IPS-18c (cell line): ENCODE results near the gene CABCOCO1.

Experiments
- H3K4me3 ChIP-seq: 2 replicates; pipeline ENCODE4 v1.7.0; 2013; ENCODE audit warnings: low read depth, mild to moderate bottlenecking, low read length, moderate library complexity; ENCODE audit not compliant: insufficient read depth
- H3K9me3 ChIP-seq: one replicate; pipeline ENCODE4 v1.6.1; 2013; ENCODE audit warnings: mild to moderate bottlenecking, low read length, moderate library complexity; ENCODE audit not compliant: control insufficient read depth, insufficient read depth

The CABCOCO1 gene

DNA sequence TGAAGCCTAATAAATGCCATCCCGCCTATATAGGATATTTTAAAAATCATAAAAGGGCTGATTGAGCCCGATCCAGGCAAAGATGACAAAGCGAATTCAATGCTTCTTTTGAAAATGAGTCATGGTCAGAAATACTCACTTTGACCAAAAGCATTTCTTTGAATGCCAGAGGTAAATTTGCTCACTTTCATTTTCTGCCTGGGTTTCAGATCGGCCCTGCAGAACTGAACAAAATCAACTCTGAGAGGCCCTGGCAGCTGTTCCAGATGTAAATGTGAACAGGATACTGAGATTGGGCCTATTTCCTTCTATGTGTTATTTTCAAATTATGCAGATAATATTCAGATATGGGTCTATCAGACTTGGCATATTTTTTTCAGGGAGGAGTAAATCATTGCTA lies 124.0 kb downstream of the CABCOCO1 start:
- H3K9me3 ChIP-seq: no peaks in the 10 kb centered on the region
- no peak overlapping the region for H3K4me3 ChIP-seq

- Histone ChIP-seq H3K9me3 (no peaks in the 10 kb centered on the region), H3K4me3 (no peak overlapping the region)
Measured at GRCh38 chr10:61787170-61787569, 124.4 kb downstream of the CABCOCO1 start.

- Histone ChIP-seq H3K9me3 (no peaks in the 10 kb centered on the region), H3K4me3 (no peak overlapping the region)
Measured at GRCh38 chr10:61789031-61789430, 126.3 kb downstream of the CABCOCO1 start.

GRCh38 chr10:61791216-61791615 lies 128.5 kb downstream of the CABCOCO1 start:
- no peak overlapping the region for H3K4me3 ChIP-seq

GRCh38 chr10:61792097-61792716 lies 129.5 kb downstream of the CABCOCO1 start:
- H3K4me3 ChIP-seq: no peak overlapping the region

More at GRCh38 chr10:61791216-61791615, 128.5 kb downstream of the CABCOCO1 start:
- H3K9me3 ChIP-seq: no peaks in the 10 kb centered on the region

GRCh38 chr10:61792921-61793320 lies 130.2 kb downstream of the CABCOCO1 start:
- Histone ChIP-seq H3K9me3 (no peaks in the 10 kb centered on the region), H3K4me3 (no peak overlapping the region)

More at GRCh38 chr10:61792097-61792716, 129.5 kb downstream of the CABCOCO1 start:
- no peaks in the 10 kb centered on the region for H3K9me3 ChIP-seq

DNA sequence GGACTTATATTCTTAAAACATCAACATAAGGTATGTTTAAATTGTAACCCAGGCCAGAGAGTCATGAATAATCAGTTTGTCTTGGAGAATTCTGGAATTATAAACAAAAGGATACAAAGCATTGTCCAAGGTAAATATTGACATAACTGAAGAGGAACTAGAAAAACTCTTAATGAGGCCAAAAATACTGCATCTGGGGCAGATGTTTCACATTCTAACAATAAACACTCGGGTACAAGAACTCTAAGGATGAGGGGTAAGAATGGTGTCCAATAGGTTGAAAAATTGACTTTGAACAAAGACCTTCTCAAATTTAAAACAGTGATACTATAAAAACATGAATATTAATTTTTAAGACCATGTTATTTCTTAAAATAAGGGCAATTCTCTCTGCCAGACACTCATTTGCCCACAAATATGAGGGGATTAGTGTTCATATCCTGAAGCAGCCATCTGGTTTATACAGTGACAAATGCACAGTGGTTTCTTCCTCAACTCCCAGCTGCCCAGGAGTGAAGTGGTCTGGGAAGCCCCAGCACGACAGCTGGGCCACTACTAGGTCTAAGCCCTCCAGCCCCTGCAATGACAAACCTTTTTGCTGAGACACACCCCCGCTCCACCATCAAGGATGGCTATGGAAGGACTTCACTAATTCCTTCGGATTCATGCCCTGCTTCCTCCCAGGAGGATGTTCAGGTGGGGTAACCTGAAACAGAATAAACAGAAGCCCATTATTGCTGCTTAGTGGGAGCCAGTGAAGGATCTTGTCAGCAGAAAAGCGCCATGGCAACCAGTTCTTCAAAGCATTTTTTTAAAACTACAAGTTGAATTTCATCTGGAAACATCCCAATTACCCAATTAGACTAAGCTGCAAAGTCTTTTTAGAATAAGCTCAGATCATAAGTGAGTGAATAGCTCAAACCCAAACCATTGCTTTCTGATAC lies 131.3 kb downstream of the CABCOCO1 start:
- H3K9me3 ChIP-seq: no peaks in the 10 kb centered on the region
- H3K4me3 ChIP-seq: no peak overlapping the region

GRCh38 chr10:61795147-61795546 lies 132.4 kb downstream of the CABCOCO1 start:
- no peaks in the 10 kb centered on the region for H3K9me3 ChIP-seq

DNA sequence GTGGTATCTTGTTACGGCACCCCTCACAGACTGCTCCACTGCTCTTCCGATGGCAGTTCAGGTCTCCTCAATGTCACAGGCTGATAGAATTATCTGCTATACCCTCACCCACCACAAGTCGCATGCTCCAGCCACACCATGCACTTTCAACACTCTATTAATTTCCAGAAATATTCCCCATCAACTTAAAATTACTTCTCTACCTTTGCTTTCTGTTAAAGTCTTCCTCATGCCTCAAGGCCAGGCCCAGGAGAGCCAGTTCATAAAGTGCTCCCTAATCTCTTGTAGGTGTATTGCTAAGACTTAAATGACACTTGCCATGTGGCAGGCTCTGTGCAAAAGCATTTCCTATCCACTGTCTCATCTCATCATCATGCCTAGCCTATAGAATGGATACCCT lies 132.8 kb downstream of the CABCOCO1 start:
- no peaks in the 10 kb centered on the region for H3K9me3 ChIP-seq
- H3K4me3 ChIP-seq: no peak overlapping the region

More at GRCh38 chr10:61795147-61795546, 132.4 kb downstream of the CABCOCO1 start:
- H3K4me3 ChIP-seq: no peak overlapping the region

DNA sequence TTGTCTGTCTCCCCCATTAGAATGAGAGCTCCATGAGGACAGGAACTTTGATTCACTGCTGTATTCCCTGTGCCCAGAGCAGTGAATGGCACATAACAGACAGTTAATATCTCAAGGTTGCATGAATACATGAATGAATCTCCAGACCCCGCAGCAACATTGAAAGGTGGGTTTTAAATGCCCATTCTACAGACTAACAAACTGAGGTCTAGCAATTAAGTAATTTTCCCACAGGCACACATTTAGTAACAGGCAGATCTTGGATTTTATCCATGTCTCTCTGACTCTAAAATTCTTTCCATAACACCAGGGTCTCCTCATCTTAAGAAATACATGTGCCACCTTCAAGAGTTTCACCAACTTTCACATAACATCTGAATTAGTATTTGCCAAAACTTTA lies 134.1 kb downstream of the CABCOCO1 start:
- H3K9me3 ChIP-seq: no peaks in the 10 kb centered on the region
- no peak overlapping the region for H3K4me3 ChIP-seq

GRCh38 chr10:61797304-61798153 lies 134.8 kb downstream of the CABCOCO1 start:
- Histone ChIP-seq H3K4me3 (no peak overlapping the region), H3K9me3 (no peaks in the 10 kb centered on the region)

DNA sequence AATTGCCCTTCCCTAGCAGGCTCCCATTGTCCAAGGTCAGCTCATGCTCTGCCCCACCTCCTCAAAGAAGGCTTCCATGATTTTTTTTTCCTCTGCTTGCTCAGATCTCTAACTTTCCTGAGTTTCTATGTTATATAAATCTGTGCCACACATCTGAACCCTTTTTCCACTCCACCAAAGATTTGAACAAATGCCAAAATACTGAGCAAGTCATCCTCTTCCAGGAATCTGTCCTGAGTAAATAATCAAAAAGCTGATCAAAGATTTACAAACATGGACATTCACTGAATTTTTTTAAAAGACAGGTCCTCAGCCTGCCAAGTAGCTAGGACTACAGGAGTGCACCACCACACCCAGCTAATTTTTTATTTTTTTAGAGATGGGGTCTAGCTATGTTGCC lies 136.0 kb downstream of the CABCOCO1 start:
- no peak overlapping the region for H3K4me3 ChIP-seq
- no peaks in the 10 kb centered on the region for H3K9me3 ChIP-seq

GRCh38 chr10:61801484-61801883 lies 138.8 kb downstream of the CABCOCO1 start:
- H3K9me3 ChIP-seq: no peaks in the 10 kb centered on the region
- no peak overlapping the region for H3K4me3 ChIP-seq

- no peaks in the 10 kb centered on the region for H3K9me3 ChIP-seq
- no peak overlapping the region for H3K4me3 ChIP-seq
Measured at GRCh38 chr10:61803269-61803668, 140.5 kb downstream of the CABCOCO1 start.

DNA sequence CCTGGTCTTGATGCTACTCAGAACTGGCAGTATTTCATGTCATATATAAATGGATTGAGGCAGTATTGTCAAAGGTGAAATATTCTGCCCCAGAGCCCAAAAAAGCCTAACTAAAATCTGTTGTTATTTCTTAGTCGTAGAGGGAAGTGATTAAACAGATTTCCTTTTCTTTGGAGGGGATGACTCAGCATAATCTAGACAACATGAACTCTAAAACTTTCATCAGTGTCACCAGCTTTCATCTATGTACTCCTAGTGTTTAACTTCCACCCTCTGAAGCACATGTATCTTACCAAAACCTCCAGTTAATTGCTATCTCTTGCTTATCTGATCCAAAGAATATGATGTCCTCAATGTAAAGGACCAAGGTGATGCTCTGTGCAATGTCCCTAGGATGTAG lies 141.7 kb downstream of the CABCOCO1 start:
- Histone ChIP-seq H3K4me3 (no peak overlapping the region), H3K9me3 (no peaks in the 10 kb centered on the region)

DNA sequence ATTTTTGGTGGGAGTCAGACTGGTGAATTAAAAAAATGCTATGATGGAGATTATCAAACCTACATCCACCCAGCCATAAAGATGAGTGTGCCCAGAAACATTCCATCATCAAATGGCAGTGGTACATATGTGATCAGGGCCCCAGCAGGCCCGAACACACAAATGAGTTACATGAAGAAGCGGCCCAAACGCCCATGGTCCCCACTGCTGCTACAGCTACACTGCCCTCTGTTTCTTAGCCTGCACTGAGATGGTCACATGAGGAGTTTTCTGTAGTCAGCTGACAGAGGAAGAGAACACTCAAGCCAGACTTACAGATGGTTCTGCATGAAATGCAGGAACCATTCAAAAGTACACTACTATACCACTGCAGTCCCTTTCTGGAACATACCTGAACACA lies 142.4 kb downstream of the CABCOCO1 start:
- H3K9me3 ChIP-seq: no peaks in the 10 kb centered on the region
- no peak overlapping the region for H3K4me3 ChIP-seq

DNA sequence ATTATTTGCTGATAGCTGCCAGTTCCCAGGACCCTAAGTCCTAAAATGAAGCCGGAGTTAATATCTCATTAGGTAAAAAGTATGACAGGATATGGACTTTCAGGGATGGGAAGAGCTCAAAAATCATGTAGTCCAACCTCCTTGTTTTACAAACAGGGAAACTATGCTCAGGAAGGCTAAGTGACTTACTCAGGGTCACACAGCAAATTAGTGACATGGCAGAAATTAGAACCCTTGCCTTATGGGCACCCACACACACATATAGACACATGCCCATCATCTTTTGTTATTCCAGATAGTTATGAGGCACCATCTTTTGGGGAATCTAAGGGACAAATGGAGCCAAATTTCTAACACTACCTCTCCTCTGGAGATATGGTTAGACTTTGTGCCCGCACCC lies 147.5 kb downstream of the CABCOCO1 start:
- Histone ChIP-seq H3K4me3 (no peak overlapping the region), H3K9me3 (peaks cover 2% of the 10 kb centered on the region)
